Activated CD8-positive, alpha-beta memory T cell treated with anti-CD3 and anti-CD28 coated beads, Interleukin-2, amount 10 ng/mL, durations not matched to agents 7 days and 5 days (primary cell): Measurements from ENCODE around the gene PFKFB2. TPM values are rescaled to one million over a fixed set of nuclear protein-coding genes. Genes with fewer than 3 reads are reported as not detected.

ENCODE experiments used
- ATAC-seq: fragments of 150-1000 bp; cut with Tn5 transposase; one replicate; pipeline ENCODE4 v1.10.0; 2021; ENCODE audit warnings: moderate library complexity
- CTCF ChIA-PET: fragments of 350-600 bp; sonication (Branson Sonifier 250); formaldehyde crosslinking; loops from one replicate; lab custom pipeline; 2021; ENCODE audit warnings: antibody characterized with exemption; lab: Charles Lee
- DNase-seq: peaks from one replicate; pipeline ENCODE4 v3.0.0-alpha.2; 2020
- H3K27ac Mint-ChIP-seq: one replicate; pipeline ENCODE4 v1.8.0; 2021; ENCODE audit warnings: mild to moderate bottlenecking, mixed read lengths
- H3K27me3 Mint-ChIP-seq: one replicate; pipeline ENCODE4 v1.8.0; 2021; ENCODE audit warnings: mixed read lengths
- H3K36me3 Mint-ChIP-seq: one replicate; pipeline ENCODE4 v1.8.0; 2021; ENCODE audit warnings: mild to moderate bottlenecking, mixed read lengths
- H3K4me1 Mint-ChIP-seq: one replicate; pipeline ENCODE4 v1.8.0; 2021; ENCODE audit warnings: mixed read lengths
- H3K4me3 Mint-ChIP-seq: one replicate; pipeline ENCODE4 v1.8.0; 2021; ENCODE audit warnings: mild to moderate bottlenecking, moderate library complexity, mixed read lengths
- H3K9me3 Mint-ChIP-seq: one replicate; pipeline ENCODE4 v1.8.0; 2022; ENCODE audit warnings: low read depth, mixed read lengths
- total RNA-seq, 2 experiments: library from RNA; stranded (reverse); gene quantifications; one replicate each; pipeline ENCODE4 v1.2.3, GENCODE V29; 2021

The PFKFB2 gene
- total RNA-seq, 2 experiments from 2014 or later: 2.3 TPM

GRCh38 chr1:207093944-207094343 is 40.9 kb downstream of the PFKFB2 start:
- CTCF ChIA-PET: interaction anchor here (1.0 to 1.9 kb wide), 5 partner anchors 9 to 406 kb away, joined by 3 to 9 read pairs (median 3); no protein-coding TSS in a partner anchor
- no peak for DNase-seq
- H3K27ac Mint-ChIP-seq: no peak overlapping the region
- H3K9me3 Mint-ChIP-seq: no peaks in the 10 kb centered on the region
- H3K4me1 Mint-ChIP-seq: peaks cover 35% of the 10 kb centered on the region
- no peaks in the 10 kb centered on the region for H3K27me3 Mint-ChIP-seq
- H3K36me3 Mint-ChIP-seq: peaks cover 20% of the 10 kb centered on the region
- no peak overlapping the region for H3K4me3 Mint-ChIP-seq
- no peak for ATAC-seq

GRCh38 chr1:207097871-207098324 is 44.8 kb downstream of the PFKFB2 start:
- Mint-ChIP-seq H3K9me3 (no peaks in the 10 kb centered on the region), H3K27me3 (peaks cover 11% of the 10 kb centered on the region), H3K27ac (peak overlapping the region; percentile 82)

DNA sequence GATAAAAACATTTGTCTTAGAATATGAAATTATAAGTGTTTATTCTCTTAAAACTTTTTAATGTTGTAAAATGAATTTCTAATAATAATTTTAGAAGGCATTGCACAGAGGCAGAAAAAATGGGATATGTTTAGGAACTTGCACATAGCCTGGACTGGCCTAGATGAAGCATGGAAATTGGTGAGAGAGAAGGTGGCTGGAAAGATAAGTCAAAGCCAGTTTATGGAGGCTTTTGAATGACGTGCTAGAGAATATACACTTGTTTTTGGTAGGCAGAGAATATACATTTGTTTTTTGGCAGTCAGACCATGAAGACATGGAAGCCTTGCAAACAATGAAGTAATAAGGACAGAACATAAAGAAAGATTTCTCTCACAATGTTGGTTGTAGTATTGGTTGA is 48.6 kb downstream of the PFKFB2 start:
- DNase-seq (no peak), ATAC-seq (no peak)
- Mint-ChIP-seq H3K27me3 (peaks cover 26% of the 10 kb centered on the region), H3K27ac (no peak overlapping the region), H3K36me3 (peaks cover 25% of the 10 kb centered on the region), H3K4me3 (no peak overlapping the region), H3K9me3 (no peaks in the 10 kb centered on the region), H3K4me1 (peaks cover 15% of the 10 kb centered on the region)
- CTCF ChIA-PET: no interaction called here

More at GRCh38 chr1:207097871-207098324, 44.8 kb downstream of the PFKFB2 start:
- ATAC-seq (peak; percentile 95), DNase-seq (peak; percentile 50)
- Mint-ChIP-seq H3K4me3 (peak overlapping the region; percentile 12), H3K4me1 (peaks cover 27% of the 10 kb centered on the region), H3K36me3 (peaks cover 34% of the 10 kb centered on the region)
- CTCF ChIA-PET: interaction anchor here (1.4 to 1.7 kb wide), 2 partner anchors 14 to 307 kb away, joined by 4 to 7 read pairs; no protein-coding TSS in a partner anchor

- Mint-ChIP-seq H3K4me3 (no peak overlapping the region), H3K36me3 (peaks cover 25% of the 10 kb centered on the region), H3K4me1 (peaks cover 15% of the 10 kb centered on the region), H3K9me3 (no peaks in the 10 kb centered on the region), H3K27ac (no peak overlapping the region), H3K27me3 (peaks cover 29% of the 10 kb centered on the region)
- DNase-seq: no peak
- ATAC-seq: no peak
- CTCF ChIA-PET: no interaction called here
Observed at GRCh38 chr1:207102146-207102545, 49.1 kb downstream of the PFKFB2 start.

DNA sequence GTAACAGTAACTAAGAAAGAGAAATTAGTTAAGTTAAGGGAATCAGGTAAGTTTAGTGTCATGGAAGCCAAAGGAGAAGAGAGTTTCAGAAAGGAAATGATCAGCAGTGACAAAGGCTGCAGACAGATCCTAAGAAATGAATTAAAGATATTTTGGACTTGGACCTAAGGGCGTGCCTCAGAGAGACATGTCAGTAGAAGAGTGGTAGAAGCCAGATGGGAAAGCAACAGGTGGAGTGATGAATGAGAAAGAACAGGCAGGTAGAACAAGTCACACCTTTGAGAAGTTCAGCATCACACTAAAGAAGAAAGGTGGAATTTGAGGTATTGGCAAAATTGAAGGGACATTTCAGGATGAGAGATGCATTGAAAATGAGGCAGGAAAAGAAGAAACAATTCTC is 49.6 kb downstream of the PFKFB2 start:
- H3K9me3 Mint-ChIP-seq: no peaks in the 10 kb centered on the region
- peaks cover 23% of the 10 kb centered on the region for H3K36me3 Mint-ChIP-seq
- no peak for ATAC-seq
- DNase-seq: no peak
- H3K27ac Mint-ChIP-seq: no peak overlapping the region
- CTCF ChIA-PET: no interaction called here
- H3K4me3 Mint-ChIP-seq: no peak overlapping the region
- H3K4me1 Mint-ChIP-seq: peaks cover 9% of the 10 kb centered on the region
- H3K27me3 Mint-ChIP-seq: peaks cover 32% of the 10 kb centered on the region

GRCh38 chr1:207103892-207104373 is 50.9 kb downstream of the PFKFB2 start, which contains the start of gene C4BPA:
TSS of gene C4BPA (plus strand) at chr1:207104233. CDS start at chr1:207113026, 8,793 bp downstream.
- peaks cover 15% of the 10 kb centered on the region for H3K36me3 Mint-ChIP-seq

GRCh38 chr1:207109004-207109403 is 55.9 kb downstream of the PFKFB2 start:
- DNase-seq (no peak), ATAC-seq (no peak)
- H3K27me3 Mint-ChIP-seq: peaks cover 43% of the 10 kb centered on the region
- CTCF ChIA-PET: no interaction called here
- H3K4me1 Mint-ChIP-seq: peaks cover 2% of the 10 kb centered on the region
- no peaks in the 10 kb centered on the region for H3K9me3 Mint-ChIP-seq
- H3K36me3 Mint-ChIP-seq: peaks cover 1% of the 10 kb centered on the region
- H3K4me3 Mint-ChIP-seq: no peak overlapping the region
- H3K27ac Mint-ChIP-seq: no peak overlapping the region

More at GRCh38 chr1:207103892-207104373, 50.9 kb downstream of the PFKFB2 start, which contains the start of gene C4BPA:
- no peak within 1 kb of the TSS for H3K4me3 Mint-ChIP-seq
- CTCF ChIA-PET: interaction anchor here (0.7 kb wide), 1 partner anchor 302 kb away, joined by 3 read pairs; no protein-coding TSS in a partner anchor
- ATAC-seq (no peak), DNase-seq (no peak)
- H3K27me3 Mint-ChIP-seq: peaks cover 35% of the 10 kb centered on the region
- H3K27ac Mint-ChIP-seq: no peak within 1 kb of the TSS
- H3K9me3 Mint-ChIP-seq: no peaks in the 10 kb centered on the region
- peaks cover 2% of the 10 kb centered on the region for H3K4me1 Mint-ChIP-seq

DNA sequence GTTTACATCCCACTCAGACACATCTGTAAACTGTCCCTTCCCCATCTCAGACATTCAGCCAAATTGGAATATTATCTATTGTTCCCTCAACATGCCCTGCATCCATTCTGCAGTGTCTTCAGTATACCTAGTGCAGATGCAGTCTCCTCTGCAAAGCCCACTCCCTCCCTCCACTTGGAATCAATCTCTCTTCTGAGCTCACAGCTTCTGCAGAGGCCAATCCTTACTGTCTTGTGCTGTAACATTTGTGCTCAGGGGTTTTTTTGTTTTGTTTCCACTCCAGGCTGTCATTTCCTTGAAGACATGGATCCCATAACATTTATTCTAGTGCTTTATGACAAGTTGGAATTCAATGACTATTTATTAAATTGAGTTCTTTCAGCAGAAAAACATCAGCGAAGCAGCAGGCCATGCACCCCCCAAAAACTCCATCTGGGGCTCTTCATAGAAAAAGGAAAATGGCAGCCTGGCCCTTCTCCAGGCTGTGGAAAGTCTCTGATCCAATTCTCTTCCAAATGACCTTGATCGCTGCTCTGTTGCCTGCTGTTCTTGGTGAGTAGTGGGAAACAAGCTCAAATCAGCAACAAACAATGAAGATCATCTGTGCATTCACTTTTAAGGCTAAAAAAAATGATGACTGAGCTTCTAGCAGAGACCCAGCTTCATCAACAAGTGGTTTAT is 59.7 kb downstream of the PFKFB2 start:
- H3K4me1 Mint-ChIP-seq: peaks cover 2% of the 10 kb centered on the region
- ATAC-seq (no peak), DNase-seq (no peak)
- H3K27me3 Mint-ChIP-seq: peaks cover 27% of the 10 kb centered on the region
- H3K9me3 Mint-ChIP-seq: no peaks in the 10 kb centered on the region
- CTCF ChIA-PET: no interaction called here
- H3K27ac Mint-ChIP-seq: no peak overlapping the region
- H3K4me3 Mint-ChIP-seq: no peak overlapping the region
- peaks cover 1% of the 10 kb centered on the region for H3K36me3 Mint-ChIP-seq

- CTCF ChIA-PET: no interaction called here
- H3K4me3 Mint-ChIP-seq: no peak overlapping the region
- DNase-seq: no peak
- no peaks in the 10 kb centered on the region for H3K36me3 Mint-ChIP-seq
- H3K4me1 Mint-ChIP-seq: no peaks in the 10 kb centered on the region
- H3K27ac Mint-ChIP-seq: no peak overlapping the region
- no peak for ATAC-seq
- peaks cover 26% of the 10 kb centered on the region for H3K27me3 Mint-ChIP-seq
- no peaks in the 10 kb centered on the region for H3K9me3 Mint-ChIP-seq
Observed at GRCh38 chr1:207115269-207115668, 62.2 kb downstream of the PFKFB2 start.

DNA sequence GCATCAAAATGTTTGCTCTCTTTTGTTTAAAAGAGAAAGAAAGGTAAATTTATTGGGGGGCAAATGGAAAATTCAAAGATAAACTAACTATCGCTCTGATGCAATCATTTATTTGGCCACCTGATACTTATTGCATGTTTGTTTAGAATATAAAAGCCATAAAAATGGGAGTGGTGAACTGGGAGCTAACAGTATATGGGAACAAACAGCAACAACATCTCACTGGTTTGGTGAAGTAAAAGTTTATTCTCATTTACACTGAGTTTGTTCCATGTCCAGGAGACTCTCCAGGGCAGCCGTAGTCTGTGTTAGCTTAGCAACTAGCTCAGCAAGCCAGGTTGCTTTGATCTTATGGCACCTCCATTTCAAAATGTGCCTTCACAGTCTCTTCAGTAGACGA is 71.3 kb downstream of the PFKFB2 start:
- Mint-ChIP-seq H3K4me3 (no peak overlapping the region), H3K27ac (no peak overlapping the region), H3K36me3 (peaks cover 10% of the 10 kb centered on the region), H3K27me3 (peaks cover 16% of the 10 kb centered on the region), H3K9me3 (peaks cover 17% of the 10 kb centered on the region), H3K4me1 (no peaks in the 10 kb centered on the region)
- no peak for ATAC-seq
- CTCF ChIA-PET: no interaction called here
- DNase-seq: no peak

DNA sequence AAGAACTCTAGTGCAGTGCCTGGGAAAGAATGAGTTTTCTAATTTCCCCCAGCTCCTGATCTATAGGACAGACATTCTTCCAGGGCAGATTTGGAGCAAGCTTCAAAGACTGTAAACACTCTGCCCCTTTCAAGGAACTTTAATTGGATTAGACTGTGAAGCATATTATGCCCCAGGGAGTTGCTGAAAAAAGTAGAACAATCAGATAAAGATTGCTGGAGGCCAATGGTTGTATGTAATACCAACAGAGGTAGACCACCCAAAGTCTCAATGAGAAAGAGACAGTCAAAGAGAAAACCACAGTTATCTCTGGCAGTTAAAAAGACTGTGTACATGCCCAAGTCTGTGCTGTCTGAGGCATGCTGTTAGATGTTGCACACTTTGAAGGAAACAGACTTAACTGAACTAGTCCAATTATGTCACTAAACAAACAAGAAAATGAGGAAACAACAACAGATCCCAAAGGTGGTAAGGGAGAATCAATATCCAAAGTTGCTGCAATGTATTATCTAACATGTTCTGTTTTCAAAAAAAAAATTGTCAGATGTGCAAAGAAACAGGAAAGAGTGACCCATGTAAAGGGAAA is 75.4 kb downstream of the PFKFB2 start:
- DNase-seq: no peak
- Mint-ChIP-seq H3K27me3 (peaks cover 17% of the 10 kb centered on the region), H3K4me3 (no peak overlapping the region), H3K27ac (no peak overlapping the region), H3K36me3 (peaks cover 13% of the 10 kb centered on the region), H3K4me1 (no peaks in the 10 kb centered on the region), H3K9me3 (peaks cover 26% of the 10 kb centered on the region)
- CTCF ChIA-PET: interaction anchor here (1.1 kb wide), 1 partner anchor 44 kb away, joined by 3 read pairs; no protein-coding TSS in a partner anchor
- no peak for ATAC-seq

- DNase-seq: no peak
- peaks cover 26% of the 10 kb centered on the region for H3K9me3 Mint-ChIP-seq
- H3K27me3 Mint-ChIP-seq: peaks cover 14% of the 10 kb centered on the region
- no peaks in the 10 kb centered on the region for H3K4me1 Mint-ChIP-seq
- CTCF ChIA-PET: no interaction called here
- peaks cover 13% of the 10 kb centered on the region for H3K36me3 Mint-ChIP-seq
- H3K27ac Mint-ChIP-seq: no peak overlapping the region
- no peak for ATAC-seq
- H3K4me3 Mint-ChIP-seq: no peak overlapping the region
Observed at GRCh38 chr1:207129053-207129452, 76.0 kb downstream of the PFKFB2 start.
